Keratinocyte (primary cell): ENCODE data around the gene ZBTB18. TPM values are rescaled to one million over a fixed set of nuclear protein-coding genes. Genes with fewer than 3 reads are reported as not detected.

Source experiments
- DNase-seq: peaks from one replicate; pipeline ENCODE4 v3.0.0-alpha.2; 2011; ENCODE audit warnings: low read depth, missing footprints, low spot score
- FAIRE-seq: peaks from 2 replicates; lab custom pipeline; 2011; peaks lifted over from hg19 to GRCh38; lab: Jason Lieb, UNC
- H2AFZ ChIP-seq: 2 replicates; pipeline ENCODE4 v1.6.0; 2012; ENCODE audit warnings: low read length, control low read depth, inconsistent platforms; ENCODE audit not compliant: control insufficient read depth
- H3K27ac ChIP-seq: 2 replicates; pipeline ENCODE4 v1.5.1; 2011; ENCODE audit warnings: low read length; ENCODE audit not compliant: control insufficient read depth, insufficient read depth
- H3K27me3 ChIP-seq: 3 replicates; pipeline ENCODE4 v1.6.0; 2011; ENCODE audit warnings: low read length; ENCODE audit not compliant: control insufficient read depth, insufficient read depth; ENCODE audit errors: extremely low read depth
- H3K36me3 ChIP-seq, 2 experiments: 2 replicates in 1 of 2; 3 replicates in 1 of 2; pipeline ENCODE4 v1.5.1; 2011; ENCODE audit warnings: low read length in 2 of 2, mild to moderate bottlenecking in 1 of 2; ENCODE audit not compliant: control insufficient read depth in 2 of 2, insufficient read depth in 2 of 2; ENCODE audit errors: extremely low read depth in 1 of 2
- H3K4me1 ChIP-seq: 3 replicates; pipeline ENCODE4 v1.5.1; 2011; ENCODE audit warnings: low read length; ENCODE audit not compliant: control insufficient read depth, insufficient read depth; ENCODE audit errors: extremely low read depth
- H3K4me2 ChIP-seq: 3 replicates; pipeline ENCODE4 v1.6.0; 2011; ENCODE audit warnings: low read depth, low read length; ENCODE audit not compliant: control insufficient read depth, insufficient read depth; ENCODE audit errors: extremely low read depth
- H3K4me3 ChIP-seq, 3 experiments: fragments of 200-600 bp in 1 of 3; sonication (generic) in 1 of 3; 2 replicates in 2 of 3; 3 replicates in 1 of 3; pipeline ENCODE4 v1.5.1; 2011 to 2016; ENCODE audit warnings: low read length in 3 of 3, mild to moderate bottlenecking in 3 of 3, control low read depth in 2 of 3, inconsistent platforms in 1 of 3, low read depth in 1 of 3, mixed read lengths in 1 of 3, mixed run types in 1 of 3, moderate library complexity in 1 of 3; ENCODE audit not compliant: control insufficient read depth in 2 of 3, insufficient read depth in 2 of 3; ENCODE audit errors: extremely low read depth in 1 of 3
- H3K79me2 ChIP-seq: 2 replicates; pipeline ENCODE4 v1.6.0; 2012; ENCODE audit warnings: low read length; ENCODE audit not compliant: control insufficient read depth, insufficient read depth
- H3K9ac ChIP-seq: 3 replicates; pipeline ENCODE4 v1.6.0; 2011; ENCODE audit warnings: low read length; ENCODE audit not compliant: control insufficient read depth, insufficient read depth; ENCODE audit errors: extremely low read depth
- H3K9me1 ChIP-seq: 3 replicates; pipeline ENCODE4 v1.6.0; 2011; ENCODE audit warnings: low read length; ENCODE audit not compliant: control insufficient read depth, insufficient read depth; ENCODE audit errors: extremely low read depth
- H3K9me3 ChIP-seq: 2 replicates; pipeline ENCODE4 v1.5.1; 2012; ENCODE audit warnings: low read depth, low read length; ENCODE audit not compliant: control insufficient read depth
- H4K20me1 ChIP-seq: 3 replicates; pipeline ENCODE4 v1.6.0; 2011; ENCODE audit warnings: low read length; ENCODE audit not compliant: control insufficient read depth, insufficient read depth; ENCODE audit errors: extremely low read depth
- CTCF ChIP-seq, 3 experiments: IDR thresholded peaks in 1 of 3; conservative IDR thresholded peaks in 1 of 3; optimal IDR thresholded peaks in 1 of 3; 2 replicates in 2 of 3; 3 replicates in 1 of 3; pipeline versions ENCODE3 to v1.5.1; 2011; ENCODE audit warnings: low read length in 3 of 3, mild to moderate bottlenecking in 3 of 3, moderate library complexity in 2 of 3, control low read depth in 1 of 3, inconsistent platforms in 1 of 3; ENCODE audit not compliant: insufficient read depth in 2 of 3; ENCODE audit errors: extremely low read depth in 1 of 3
- EZH2 ChIP-seq: IDR thresholded peaks from one replicate; pipeline ENCODE4 v1.6.1; 2012; ENCODE audit warnings: inconsistent platforms, mild to moderate bottlenecking, low read length, moderate library complexity
- dilution Hi-C: fragments of 300-500 bp; cut with MboI; formaldehyde crosslinking; loops from one replicate; pipeline ENCODE4 v1.7.0; 2020; ENCODE audit warnings: low sequenced_read_pairs; ENCODE audit not compliant: extremely low pct_ligation_motif_present
- polyA plus RNA-seq, 5 experiments: library from polyadenylated mRNA; depleted of rRNA in 3 of 5; stranded (reverse) in 3 of 5; stranded (forward) in 1 of 5; unstranded in 1 of 5; fragments of >200 nt; gene quantifications; 1 replicate in 1 of 5; 2 replicates in 3 of 5; 3 replicates in 1 of 5; pipeline versions ENCODE4 v1.2.1 to v1.2.3, GENCODE V29; 2011 to 2012; ENCODE audit warnings: missing spikeins in 2 of 5, low read depth in 1 of 5, low replicate concordance in 1 of 5

Gene ZBTB18
- polyA plus RNA-seq, 1 donor (not counting 4 experiments of a cell fraction or from before 2014, with no cell fraction given): 5.8 TPM

GRCh38 chr1:244028701-244029100, 22.4 kb upstream of the ZBTB18 start:
- TF ChIP-seq EZH2 (no peak), CTCF (optimal IDR thresholded peaks at IDR 0.05 in 1 of 3, IDR thresholded peaks at IDR 0.05 in 1 of 3, conservative IDR thresholded peaks at IDR 0.05 in 1 of 3; ENCODE audit: extremely low read depth in 1 of 3, insufficient read depth in 2 of 3, low read length in 3 of 3) (no peak)
- no peak overlapping the region for H2AFZ ChIP-seq
- no peak for FAIRE-seq
- H3K79me2 ChIP-seq: no peaks in the 10 kb centered on the region
- no peaks in the 10 kb centered on the region for H4K20me1 ChIP-seq
- H3K4me2 ChIP-seq: no peak overlapping the region
- no peaks in the 10 kb centered on the region for H3K4me1 ChIP-seq
- no peak overlapping the region for H3K4me3 ChIP-seq
- H3K9me3 ChIP-seq: no peaks in the 10 kb centered on the region
- H3K9ac ChIP-seq: no peak overlapping the region
- H3K27me3 ChIP-seq: no peaks in the 10 kb centered on the region
- no peak overlapping the region for H3K27ac ChIP-seq
- dilution Hi-C loops: no loop called here
- no peaks in the 10 kb centered on the region for H3K36me3 ChIP-seq
- H3K9me1 ChIP-seq: no peaks in the 10 kb centered on the region
- DNase-seq: no peak

DNA sequence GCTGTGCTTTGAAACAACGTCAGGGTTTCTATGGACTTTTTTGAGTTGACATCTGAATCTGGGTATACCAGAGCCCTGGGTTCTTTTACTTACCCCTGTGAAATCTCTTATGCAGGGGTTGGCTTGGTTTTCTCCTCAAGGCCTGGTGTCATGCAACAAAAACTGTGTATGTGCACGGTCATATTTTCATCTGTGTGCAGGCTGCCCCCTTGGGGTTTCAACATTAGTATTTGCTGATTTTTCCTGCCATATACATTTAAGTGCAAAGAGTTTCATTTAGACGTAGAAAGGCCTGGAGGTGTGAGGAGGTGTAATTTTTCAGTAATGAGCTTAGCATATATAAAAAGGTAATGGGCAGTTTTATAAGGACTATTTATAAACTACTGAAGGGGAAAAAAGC, 22.0 kb upstream of the ZBTB18 start:
- Histone ChIP-seq H2AFZ (no peak overlapping the region), H3K36me3 (no peaks in the 10 kb centered on the region), H4K20me1 (no peaks in the 10 kb centered on the region), H3K9ac (no peak overlapping the region), H3K27ac (no peak overlapping the region), H3K79me2 (no peaks in the 10 kb centered on the region), H3K4me2 (no peak overlapping the region), H3K9me1 (no peaks in the 10 kb centered on the region), H3K9me3 (no peaks in the 10 kb centered on the region), H3K27me3 (no peaks in the 10 kb centered on the region), H3K4me1 (no peaks in the 10 kb centered on the region), H3K4me3 (no peak overlapping the region)
- TF ChIP-seq EZH2: no peak
- no peak for TF ChIP-seq CTCF (optimal IDR thresholded peaks at IDR 0.05 in 1 of 3, IDR thresholded peaks at IDR 0.05 in 1 of 3, conservative IDR thresholded peaks at IDR 0.05 in 1 of 3; ENCODE audit: extremely low read depth in 1 of 3, insufficient read depth in 2 of 3, low read length in 3 of 3)
- no peak for FAIRE-seq
- dilution Hi-C loops: no loop called here
- no peak for DNase-seq
